ENCODE results near the gene LYZL2.

DNA sequence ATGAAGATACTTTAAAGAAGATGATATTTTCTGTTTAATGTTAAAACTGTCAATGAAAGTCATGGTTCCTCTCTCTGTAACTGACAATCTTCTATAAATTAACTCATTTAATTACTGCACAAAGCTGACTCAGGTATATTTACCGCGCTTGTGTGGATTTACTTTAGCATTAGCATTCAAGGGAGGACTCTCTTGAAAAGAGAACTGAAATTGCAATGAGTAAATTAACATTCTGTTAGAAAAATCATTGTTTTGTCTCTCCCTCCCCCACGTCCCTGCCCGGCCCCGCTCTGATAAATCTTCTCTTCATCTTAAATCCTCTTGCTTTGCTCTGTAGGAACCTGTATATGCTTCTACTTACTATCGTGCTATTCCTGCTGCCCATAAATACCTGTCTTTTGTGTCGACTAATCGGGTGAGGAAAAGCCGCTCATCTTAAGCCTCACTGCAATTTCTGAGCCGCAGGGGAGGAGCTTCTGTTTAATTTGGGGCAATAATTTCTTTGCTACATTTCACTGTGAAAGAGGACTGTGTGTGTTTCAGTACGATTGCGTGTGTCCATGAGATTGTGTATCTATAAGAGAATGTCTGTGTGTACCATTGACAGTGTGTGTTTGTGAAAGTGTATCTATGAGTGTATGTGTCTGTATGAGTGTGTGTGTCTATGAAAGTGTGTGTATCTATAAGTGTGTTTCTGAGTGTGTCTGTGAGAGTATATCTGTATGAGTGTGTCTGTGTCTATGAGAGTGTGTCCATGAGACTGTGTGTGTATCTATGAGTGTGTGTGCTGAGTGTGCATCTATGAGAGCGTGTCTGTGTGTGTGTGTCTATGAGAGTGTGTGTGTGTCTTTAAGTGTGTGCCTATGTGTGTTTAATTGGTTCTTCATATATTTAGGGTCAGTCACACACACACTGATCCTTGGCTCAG lies 46.5 kb upstream of the LYZL2 start:
- TF ChIP-seq YY1 (IDR thresholded peaks at IDR 0.05; ENCODE audit: low read depth), result no peak
- no peak for TF ChIP-seq TCF12 (IDR thresholded peaks at IDR 0.05; ENCODE audit: low read depth)
